NCI-H1694 treated with DMSO at 0.1 percent for 48 hours (cell line): ENCODE data around the gene COMT.

Experiments used
- DNase-seq: peaks from one replicate; lab custom pipeline; 2025; lab: John Stamatoyannopoulos, UW

The COMT gene

DNA sequence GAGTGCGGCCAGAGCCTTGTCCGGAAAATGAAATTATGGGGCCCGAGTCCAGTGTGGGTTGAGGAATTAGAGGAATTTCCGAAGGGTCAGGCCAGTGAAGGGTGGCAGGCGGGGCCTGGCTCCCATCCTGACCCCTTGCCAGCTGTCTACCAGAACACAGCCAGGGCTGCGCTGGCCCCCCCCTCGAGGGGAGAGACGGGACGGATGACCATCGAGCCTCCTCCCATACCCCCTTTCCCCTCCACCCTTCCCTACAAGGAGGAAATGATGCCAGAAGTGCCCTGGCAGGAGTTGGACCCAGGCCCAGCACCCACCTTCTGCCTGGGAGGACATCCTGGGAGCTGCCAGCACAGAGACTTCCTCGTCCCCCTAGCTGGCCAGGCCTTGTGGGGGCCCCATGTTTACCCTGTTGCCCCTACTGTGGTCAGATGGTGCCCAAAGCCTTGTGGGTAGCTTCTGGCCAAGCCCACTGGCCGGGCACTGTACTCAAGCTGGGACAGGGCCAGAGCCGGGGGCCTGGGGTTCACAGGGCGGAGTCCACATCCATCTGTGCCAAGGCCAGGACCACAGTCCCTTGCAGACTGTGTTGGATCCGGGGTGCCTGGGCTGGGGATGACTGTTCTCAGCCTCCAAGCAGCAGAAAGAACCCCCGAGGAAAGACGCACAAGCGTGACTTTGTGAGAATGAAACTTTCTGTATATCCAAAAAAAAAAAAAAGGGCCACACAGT is 54.2 kb downstream of the COMT start:
- no peak for DNase-seq

DNA sequence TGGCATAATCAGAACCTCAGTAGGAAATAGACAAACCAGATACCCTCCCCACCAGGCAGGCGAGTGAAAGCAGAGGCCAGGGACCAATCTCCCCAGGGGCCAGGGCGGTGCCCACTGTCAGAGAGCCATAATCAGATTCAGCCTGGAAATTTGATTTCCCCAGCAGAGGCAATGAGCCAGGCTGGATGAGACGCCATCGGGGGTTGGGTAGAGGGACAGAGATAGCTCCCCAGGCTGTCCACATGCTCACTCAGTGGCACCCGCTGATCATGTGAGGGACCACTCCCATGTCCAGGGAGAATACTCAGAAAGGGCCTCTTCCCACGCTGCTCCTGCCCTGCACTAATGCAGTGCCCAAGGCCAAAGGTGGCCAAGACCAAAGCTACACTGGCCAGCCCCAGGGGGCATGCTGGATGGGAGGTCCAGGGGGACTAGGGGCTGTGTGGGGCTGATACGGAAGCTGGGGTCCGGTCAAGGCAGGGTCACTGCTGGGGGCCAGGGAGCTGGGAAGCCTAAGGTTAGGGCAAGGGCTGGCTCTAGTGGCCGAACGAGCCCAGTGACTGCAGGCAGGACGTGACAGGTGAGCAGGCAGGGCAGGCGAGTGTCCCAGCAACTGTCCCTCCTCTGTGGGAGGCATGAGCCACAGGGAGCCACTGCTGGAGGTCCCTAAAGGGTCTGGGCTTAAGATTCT is 55.3 kb downstream of the COMT start:
- no peak for DNase-seq

GRCh38 chr22:19997561-19998231 is 56.1 kb downstream of the COMT start:
- no peak for DNase-seq

- no peak for DNase-seq
Observed at GRCh38 chr22:19998232-19998951, 56.8 kb downstream of the COMT start.

DNA sequence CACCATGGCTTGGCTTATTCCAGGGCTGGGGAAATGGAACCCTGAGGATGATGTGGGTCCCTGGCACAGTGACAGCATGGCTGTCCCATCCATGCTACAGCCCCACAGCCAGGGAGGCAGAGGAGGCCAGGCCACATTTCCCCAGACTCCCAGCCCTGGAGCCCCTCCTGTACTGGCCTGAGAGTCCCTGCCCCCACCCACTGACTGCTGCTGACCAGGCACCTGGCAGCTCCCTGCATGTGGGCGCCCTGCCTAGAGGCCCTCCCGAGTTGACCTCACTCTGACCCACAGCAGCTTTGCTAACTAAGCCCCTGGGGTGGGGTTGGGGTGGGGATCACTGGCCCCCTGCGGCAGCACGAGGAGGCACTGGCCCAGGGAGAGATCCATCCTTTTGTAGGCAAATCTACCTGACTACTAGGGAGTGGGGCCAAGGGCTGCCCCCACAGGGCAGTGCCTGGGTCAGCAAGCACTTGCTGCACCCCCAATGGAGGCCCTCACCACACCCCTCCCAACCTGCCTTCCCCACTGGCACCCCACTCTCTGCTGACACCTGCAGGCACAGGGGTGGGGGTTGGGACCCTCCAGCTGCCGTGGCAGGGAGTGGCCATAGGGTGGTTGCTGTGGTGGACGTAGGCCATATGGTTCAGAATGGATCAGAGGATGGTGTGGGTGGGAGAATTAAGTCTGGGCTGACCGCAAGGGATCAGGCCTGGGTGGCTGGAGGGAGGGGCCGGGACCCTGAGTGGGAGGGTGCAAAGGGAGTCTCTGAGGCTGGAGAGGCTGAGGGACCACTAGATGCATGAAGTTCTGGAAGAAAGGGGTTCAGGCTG is 57.6 kb downstream of the COMT start:
- DNase-seq = no peak

DNA sequence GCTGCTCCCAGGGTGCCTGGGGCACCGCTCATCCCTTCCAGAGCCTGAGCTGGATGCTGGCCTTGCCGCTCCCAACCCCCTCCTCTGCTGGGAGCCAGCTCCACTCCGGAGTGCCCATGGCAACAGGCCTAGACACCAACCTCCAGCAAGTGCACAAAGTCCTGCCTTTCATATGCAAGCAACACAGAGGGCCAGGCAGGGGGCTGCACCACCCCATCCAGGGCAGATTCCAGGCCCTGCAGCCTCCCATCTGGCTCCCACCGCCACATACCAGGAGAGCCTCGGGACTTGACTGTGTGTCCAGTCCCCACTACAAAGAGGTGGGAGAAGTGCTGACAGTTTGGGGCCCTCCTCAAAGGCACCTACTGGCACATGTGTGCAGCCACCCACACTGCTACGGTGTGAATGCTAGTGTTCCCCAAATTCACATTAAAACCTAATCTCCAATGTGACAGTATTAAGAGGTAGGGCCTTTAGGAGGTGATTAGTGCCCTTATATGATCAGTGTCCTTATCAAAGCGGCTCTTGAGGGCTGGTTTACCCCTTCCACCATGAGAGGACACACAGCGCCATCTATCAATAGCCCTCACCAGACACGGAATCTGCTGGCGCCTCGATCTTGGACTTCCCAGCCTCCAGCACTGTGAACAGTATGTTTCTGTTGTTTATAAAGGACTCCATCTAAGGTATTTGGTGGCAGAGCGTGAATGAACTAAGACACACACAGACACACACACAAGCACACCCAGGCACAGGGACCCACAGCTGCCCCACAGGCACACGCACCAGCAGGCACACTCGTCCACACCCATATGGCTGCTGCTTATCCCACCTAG is 58.9 kb downstream of the COMT start:
- DNase-seq = no peak

- DNase-seq = no peak
Observed at GRCh38 chr22:20001082-20001638, 59.6 kb downstream of the COMT start.

DNA sequence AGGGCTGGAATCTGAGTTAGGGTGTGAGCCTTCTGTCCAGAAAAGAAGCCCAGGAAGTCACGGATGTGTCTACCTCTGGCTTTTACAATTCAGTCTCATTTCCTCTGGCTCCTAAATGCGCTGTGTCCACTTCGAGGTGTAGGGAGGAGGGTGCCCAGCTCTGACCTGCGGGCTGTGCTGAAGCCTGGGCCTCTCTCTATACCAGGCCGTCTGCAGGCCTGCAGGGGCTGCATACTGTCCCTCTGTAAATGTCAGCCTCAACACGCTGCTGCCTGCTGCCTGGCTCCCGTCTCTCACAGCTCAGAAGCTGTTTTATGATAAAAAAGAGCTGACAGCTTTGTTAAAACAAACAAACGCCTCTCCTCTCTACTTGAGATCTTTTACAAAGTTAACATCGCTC is 60.6 kb downstream of the COMT start:
- no peak for DNase-seq

GRCh38 chr22:20002636-20003035 is 61.1 kb downstream of the COMT start:
- no peak for DNase-seq

- no peak for DNase-seq
Observed at GRCh38 chr22:20003304-20003703, 61.7 kb downstream of the COMT start.

DNA sequence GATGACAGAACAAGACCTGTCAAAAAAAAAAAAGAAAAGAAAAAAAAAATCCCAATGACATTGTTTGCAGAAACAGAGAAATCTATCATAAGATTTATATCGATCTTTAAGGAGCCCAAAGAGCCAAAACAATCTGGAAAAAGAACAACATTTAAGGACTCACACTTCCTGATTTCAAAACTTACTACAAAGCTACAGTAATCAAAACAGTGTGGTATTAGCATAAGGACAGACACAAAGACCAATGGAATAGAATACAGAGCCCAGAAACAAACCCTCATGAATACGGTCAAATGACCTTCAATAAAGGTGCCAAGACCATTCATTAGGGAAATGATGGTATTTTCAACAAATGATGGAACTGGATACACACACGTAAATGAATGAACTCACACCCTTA is 62.9 kb downstream of the COMT start:
- DNase-seq = no peak

DNA sequence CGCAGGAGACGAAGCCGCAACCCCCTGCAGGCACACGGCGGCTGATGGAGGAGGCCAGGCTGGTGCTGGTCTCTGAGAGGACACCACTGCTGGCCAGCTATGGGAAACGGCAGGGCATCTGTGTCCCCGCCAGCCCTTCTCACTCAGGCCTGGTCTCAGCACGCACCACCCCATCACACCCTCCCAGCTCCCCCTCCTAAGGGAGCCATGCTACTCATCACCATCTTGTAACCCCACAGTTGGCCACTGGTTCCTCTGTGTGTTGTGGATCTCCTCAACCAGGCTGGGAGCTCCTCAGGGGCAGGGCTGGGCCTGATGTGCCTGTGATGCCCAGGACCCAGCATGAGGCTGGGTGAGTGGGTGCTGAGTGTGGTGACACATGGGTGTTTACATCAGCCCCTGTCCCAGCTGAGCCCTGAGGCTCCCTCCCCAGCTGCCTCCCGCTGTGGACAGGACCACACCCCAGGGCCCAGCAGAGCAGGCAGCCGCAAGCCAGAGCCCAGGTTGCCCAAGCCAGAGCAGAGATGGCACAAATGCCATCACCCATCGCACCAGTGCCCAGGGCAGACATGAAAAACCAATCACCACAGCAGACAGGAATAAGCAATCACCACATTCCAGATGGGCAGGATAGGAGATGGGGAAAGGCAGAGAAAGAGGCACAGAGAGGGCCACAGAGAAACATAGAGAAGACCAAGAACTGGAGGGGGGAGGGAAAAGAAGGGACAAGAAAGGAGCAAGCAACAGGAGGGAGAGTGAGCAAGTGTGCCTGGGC is 66.8 kb downstream of the COMT start:
- DNase-seq = no peak

- no peak for DNase-seq
Observed at GRCh38 chr22:20009018-20009491, 67.5 kb downstream of the COMT start.

- DNase-seq = no peak
Observed at GRCh38 chr22:20009582-20010306, 68.2 kb downstream of the COMT start.

DNA sequence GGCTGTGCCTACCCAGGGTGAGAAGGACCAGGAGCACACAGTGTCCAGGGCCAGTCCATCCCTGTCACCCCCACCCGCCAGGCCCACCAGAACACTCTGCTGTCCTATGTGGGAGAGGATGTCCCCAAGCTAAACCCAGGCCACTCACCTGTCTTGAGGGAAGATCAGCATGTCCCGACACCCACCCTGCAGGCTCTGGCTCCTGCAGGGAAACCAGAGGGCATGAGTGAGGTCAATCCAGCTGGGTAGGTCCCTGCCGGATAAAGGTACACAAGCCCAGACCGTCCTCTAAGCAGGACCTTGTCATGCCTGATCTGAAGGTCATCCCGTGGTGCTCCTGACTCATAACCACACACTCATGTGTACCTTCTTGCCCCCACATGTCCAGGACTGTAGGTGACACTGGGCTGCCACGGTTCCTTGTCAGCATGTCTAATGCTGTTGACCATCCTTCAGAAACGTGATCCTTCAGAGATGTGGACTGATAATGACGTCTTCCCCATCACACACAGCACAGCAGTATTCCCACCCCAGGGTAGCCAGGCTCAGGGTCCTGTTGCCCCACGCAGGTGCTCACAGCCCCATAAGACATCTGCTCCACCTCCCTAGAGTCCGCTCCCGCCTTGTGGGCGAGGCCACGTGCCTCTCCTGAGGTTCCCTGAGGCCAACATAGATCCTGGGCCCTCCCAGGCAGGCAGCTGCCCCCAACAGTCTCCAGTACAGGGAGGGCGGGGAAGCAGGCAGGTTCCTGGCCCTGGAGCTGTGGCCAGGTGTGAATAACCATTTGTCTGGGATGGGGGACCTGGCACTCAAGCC is 68.9 kb downstream of the COMT start:
- no peak for DNase-seq

DNA sequence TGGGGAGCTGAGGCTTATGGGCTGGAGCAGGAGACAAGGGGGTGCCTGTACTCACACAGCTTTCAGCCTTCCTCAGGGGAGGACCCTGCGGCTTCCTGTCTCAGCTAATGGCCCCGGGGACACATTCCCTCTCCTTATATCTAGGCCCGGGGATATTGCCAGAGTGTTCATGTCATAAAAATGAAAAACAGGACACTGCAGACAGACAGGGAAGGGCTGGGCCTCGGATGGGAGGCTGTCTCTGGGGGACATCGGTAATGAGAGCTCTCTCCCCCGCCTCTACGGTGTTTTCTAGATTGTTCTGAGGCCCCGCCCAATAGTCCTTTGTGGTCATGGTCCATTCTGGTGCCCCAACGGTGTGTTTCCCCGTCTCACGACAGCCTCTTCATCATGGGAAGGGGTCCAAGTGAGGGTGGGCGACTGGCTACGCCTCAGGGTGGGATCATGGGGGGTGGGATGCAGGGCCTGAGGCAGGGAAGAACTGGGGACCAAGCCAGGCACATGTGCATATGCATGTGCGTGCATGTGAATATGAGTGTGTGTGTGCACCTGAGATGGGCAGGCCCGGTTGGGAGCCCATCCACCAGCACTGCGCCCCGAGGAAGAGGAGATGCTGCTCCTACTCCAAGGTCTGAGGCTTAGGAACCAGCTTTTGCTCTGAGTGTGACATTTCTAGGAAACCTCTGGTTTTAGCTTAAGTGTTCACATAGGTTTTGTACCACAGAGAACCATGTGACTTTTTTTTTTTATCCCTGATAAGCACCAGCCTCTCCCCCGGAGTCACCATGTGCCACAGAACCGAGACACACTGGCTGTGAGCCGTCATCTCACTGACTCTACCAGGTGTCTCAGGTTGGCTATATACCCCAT is 69.8 kb downstream of the COMT start:
- no peak for DNase-seq
